HG02759 (cell line): ENCODE results near the gene NOC4L.
A peak's percentile ranks its signal among the peaks of the same experiment; 100 is the strongest.
"Not testable (repeated sequence)": the region's sequence is repeated elsewhere in the genome, so short reads cannot be mapped to it uniquely, and the experiment has no call there.

Experiments
- ATAC-seq: cut with Tn5 transposase; IDR thresholded peaks from one replicate; pipeline ENCODE4 v1.9.1; 2021; ENCODE audit warnings: mild to moderate bottlenecking, moderate library complexity; ENCODE audit not compliant: unreplicated experiment

The NOC4L gene

DNA sequence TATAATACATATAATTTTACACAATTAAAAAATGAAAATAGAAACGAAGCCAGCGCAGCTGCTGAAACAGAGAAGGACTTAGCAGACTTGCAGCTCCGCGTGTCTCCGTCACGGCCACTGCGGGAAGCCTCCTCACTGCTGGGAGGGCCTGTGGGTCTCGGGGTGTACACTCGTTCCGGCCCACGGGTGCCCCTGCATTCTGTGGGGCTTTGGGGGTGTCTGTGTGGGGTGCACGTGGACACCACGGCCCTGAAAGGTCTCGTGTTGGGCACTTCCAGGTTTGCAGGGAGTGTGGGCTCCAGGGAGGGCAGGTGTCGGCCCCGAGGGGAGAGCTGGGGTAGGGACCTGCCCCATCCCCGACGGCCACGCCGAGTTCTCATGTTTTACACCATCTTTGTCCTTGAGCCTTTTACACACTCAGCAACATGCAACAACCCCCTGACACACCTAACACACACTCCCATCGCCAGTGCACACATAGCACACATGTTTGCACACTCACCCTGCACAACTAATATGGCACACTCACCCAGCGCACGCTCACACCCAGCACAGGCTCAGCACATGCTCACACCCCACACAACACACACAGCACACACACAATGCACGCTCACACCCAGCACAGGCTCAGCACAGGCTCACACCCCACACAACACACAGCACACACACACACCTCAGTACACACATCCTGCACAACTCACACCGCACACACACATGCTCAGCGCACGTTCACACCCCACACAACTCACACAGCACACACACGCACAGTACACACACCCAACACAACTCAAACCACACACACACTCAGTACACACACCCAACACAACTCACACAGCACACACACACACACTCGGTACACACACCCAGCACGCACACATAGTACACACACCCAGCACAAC lies 36.6 kb downstream of the NOC4L start:
- ATAC-seq: no peak

DNA sequence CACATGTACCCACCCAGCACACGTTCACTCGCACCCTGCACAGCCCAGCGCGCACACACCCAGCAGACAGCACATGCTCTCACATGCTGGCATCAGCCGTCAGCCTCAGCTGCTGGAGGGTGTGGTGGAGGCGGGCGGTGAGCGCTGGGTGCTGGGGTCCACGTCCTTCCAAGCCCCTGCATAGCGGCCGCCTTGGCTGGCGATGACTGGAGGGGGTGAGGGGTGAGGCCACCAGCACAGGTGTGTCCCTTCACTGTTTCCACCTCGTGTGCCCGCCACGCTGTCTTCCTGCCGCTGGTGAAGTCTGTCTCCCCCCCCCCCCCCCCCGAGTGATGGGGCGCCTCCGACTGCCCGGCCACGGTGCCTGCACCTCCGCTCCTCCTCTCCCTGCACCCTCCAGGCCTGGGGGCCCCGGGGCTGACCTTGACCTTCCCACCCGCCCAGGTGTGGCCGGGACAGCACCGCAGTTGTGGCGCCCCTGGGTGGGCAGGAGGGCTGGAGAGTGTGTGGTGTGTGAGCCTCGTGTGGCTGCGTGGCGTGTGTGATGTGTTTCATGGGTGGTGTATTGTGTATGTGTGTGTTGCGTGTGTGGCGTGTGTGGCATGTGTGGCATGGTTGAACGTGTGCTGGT lies 37.4 kb downstream of the NOC4L start:
- no peak for ATAC-seq

DNA sequence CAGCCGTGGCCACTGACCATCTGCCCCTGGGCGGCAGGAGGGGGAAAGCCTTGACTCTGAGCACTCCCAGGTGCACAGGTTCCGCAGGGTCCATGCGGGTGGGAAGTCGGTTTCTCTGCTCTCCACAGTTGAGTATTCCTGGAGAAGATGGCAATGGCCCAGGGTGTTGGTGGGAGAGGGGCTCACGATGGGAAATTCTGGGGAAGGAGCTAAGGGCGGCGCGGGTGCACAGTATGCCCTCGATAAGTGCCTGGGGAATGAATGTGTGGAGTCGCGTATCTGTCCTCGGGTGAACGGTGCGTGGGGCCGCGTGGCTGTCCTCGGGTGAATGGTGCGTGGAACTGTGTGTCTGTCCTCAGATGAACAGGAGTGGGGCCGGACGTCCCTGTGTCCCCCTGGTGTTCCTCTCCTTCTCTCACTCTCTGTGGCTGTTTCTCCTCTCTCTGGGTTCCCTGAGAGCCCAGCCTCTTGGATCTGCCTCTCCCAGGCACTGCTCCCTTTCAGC lies 38.0 kb downstream of the NOC4L start:
- no peak for ATAC-seq

DNA sequence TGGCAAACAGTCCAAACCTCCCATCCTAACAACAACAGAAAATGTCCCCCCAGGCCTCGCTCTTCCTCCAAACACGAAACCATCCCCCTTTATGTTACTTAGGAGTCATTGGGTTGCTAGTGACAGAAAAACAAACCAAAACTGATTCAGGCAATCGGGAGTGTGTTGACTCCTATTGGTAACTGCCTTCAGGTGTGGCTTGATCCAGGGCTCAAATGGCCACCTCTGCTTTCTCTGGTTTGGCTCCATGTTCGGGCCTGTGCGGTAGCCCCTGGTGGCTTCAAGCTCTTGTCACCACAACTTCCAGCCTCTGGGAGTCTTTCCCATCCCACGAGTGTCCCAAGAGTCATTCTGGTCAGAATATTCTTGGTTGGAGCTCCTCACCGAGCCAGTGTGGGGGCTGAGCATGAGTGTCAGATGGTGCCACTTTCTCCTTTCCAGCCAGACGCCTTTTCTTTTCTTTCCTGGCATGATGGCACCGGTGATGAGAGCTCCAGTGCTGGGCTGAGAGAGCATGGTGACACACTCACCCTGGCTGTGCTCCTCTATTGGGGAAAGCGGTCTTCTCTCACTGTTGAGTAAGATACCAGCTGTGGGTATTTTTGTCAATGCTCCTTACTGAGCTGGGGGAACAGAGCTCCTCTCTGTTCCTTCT lies 38.6 kb downstream of the NOC4L start:
- no peak for ATAC-seq

DNA sequence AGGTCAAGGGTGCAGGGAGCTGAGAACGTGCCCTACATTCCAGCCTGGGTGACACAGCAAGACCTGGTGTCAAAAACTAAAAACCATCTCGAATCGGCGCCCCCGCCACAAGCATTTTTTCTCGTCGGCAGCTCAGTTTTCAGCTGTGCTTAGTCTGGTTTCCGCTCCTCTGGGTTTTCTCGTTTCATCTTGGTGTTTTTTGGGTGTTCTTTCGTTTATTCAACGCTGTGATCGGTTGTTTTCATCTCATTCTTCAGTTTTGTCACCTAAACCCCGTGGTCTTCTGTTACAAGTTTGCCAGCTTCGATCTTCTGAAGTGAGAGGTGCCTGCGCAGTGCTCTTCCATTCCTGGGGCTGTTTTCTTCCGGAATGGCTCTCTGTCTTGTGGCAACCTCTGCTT lies 41.4 kb downstream of the NOC4L start:
- ATAC-seq: no peak

DNA sequence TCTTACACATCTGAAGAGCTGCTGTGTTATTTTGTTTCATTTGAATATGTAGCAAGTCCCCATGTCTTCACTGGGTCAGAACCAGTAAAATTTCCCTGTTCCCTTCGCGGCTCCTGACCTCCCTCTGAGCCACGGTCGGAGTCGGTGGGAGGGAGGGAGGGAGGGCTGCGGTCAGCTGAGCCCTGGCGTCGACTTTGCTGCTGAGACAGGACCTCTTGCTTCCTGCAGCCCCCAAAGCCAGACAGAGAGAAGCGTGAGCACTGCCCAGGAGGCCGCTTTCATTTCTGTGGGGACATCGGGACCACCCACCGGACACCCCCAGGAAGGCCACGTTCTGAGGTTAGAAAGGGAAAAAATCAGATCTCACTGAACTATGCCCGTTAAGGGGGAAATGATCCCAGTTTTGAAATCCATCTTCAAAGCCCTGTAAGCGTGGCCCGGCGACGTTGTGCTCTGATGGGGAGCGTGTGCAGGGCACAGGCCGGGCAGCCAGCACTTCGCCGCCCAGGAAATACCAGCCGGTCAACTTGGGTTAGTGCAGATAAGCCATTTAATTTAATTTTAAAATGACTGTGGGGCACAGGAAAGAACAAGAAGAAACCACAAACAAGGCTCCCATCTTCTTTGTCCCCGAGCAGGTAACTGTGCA lies 42.1 kb downstream of the NOC4L start:
- no peak for ATAC-seq

DNA sequence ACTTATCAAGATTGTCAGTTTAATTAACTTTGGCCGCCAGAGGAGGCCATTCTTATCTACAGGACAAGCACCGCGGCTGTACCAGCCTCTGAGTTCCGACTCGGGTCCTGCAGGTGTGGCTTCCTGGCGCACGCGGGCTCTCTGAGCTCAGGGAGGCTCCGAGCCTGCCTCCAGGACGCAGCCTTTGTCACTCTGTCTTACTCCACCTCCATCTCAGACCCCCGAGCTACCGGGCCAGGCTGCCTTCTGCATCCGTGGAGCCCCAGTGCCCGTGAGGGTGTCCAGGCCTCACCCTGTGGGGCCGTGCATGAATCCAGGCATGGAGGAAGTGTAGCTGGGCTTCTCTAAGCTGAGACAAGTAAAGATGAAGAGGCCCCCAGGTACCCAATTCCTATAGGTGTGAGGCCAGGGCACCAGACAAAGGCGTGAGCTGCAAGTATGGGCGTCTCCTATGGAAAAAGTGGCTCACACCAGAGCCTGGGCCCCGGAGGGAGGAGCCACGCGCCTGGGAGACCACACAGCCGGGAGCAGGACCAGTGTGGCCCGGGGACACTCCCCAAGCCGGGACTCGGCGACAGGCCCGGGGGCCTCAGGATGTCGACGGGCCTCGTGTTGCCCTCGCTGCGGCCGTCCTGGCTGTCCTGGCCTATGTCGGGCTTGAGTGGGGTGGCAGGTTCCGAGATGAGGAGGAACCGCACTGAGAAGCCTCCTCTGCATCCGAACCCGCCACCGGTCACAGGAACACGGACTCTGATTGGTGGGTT lies 42.8 kb downstream of the NOC4L start:
- ATAC-seq: no peak

DNA sequence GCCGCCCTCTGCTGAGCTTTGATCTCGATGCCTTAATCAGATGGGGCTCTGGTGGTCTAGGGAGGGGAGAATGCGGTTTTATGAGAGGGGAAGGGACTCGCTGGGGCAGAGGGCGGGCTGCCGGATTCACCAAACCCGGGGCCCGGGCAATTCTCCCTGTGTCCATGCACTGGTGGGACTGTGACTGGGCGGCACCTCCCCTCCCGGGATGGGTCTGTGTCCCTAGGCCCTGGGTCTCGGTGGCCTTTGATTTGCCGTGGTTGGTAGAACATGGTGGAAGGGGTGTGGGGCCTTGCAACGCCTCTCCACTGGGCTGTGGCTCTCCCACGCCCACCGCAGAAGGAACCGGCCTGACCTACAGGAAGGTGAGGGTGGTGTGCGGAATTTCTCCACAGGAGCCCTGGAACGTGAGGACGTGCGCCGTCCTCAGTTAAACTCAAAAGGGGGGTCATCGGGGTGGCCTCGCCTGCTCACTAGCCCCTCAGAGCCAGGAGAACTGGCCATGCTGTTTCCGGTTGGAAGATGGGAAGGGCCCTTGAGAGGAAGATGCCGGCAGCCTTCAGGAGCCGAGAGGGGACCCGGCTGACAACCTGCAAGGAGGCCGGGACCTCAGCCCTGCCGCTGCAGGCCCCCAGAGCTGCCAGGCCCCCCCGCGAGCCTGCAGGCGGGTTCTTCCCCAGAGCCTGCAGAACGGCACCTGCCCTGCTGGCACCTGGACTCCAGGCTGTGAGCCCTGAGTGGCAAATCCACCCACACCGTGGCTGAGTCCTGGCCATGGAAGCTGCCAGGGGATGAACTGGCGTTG lies 43.6 kb downstream of the NOC4L start:
- no peak for ATAC-seq

DNA sequence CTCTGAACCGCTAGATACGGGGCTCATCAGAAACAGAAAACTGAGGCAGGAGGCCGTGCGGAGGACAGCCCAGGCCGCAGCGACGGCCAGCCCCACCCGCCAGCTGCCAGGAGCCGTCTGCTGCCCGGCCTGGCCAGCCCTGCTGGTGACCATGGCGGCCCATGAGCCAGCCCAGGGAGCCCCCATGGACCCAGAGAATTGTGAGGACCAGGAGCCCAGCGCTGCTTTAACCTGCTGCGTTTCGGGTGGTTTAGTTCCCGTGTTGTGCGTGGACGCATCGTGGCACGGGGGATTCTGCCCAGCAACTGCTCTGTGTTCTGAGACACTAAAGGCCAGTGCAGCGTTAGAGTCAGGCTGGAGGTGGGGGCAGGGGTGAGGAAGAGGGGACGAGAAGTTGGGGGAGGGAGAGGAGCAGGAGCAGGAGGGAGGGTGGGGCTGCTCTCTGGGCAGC lies 44.2 kb downstream of the NOC4L start:
- ATAC-seq: no peak

DNA sequence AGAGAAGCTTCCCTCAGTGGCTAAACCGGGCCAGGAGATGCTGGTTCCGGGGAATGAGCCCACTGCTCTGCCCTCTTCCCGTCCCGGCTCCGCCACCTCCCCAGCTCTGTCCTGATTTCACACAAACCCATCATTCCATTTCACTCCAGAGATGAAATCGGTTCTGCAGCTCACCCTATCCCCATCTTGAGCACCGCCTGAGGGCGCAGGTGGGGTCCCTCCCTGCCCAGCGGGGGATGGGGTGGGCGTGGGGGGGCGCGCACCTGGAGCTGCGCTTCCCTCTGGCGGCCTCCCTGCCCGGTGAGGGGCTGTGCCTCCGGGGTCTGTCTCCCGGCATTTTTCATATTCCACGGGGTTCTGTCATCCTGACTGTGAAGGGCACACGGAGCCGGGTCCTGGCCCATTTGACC lies 44.7 kb downstream of the NOC4L start:
- no peak for ATAC-seq

DNA sequence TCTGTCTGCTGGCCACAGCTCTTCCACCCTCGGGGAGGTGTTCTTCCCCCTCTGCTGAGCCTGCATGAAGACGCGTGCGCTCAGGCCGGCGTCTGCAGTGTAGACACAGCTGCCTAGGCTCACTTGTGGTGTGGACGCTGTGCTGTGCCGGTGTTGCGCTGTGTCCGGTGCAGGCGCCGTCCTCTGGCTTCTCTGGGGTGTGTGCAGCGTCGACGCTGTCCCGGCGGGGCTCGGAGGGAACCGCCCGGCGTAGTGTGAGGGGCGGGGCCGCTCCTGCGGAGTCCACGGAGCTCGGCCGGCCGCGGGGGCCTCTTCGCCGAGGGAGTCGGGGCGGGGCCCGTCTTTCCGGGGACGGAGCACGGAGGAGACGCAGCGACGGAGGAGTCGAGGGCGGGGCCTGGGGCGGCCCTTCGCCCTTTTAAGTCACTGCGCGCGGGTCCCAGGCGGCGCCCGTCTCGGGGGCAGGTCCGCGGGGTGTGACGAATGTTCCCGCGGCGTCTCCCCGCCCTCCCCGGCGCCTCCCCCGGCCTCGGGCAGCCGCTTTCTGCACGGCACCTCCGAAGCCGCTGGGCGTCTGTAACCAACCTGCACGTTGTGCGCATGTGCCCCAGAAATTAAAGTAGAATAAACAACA lies 45.2 kb downstream of the NOC4L start:
- peak; percentile 94 for ATAC-seq

DNA sequence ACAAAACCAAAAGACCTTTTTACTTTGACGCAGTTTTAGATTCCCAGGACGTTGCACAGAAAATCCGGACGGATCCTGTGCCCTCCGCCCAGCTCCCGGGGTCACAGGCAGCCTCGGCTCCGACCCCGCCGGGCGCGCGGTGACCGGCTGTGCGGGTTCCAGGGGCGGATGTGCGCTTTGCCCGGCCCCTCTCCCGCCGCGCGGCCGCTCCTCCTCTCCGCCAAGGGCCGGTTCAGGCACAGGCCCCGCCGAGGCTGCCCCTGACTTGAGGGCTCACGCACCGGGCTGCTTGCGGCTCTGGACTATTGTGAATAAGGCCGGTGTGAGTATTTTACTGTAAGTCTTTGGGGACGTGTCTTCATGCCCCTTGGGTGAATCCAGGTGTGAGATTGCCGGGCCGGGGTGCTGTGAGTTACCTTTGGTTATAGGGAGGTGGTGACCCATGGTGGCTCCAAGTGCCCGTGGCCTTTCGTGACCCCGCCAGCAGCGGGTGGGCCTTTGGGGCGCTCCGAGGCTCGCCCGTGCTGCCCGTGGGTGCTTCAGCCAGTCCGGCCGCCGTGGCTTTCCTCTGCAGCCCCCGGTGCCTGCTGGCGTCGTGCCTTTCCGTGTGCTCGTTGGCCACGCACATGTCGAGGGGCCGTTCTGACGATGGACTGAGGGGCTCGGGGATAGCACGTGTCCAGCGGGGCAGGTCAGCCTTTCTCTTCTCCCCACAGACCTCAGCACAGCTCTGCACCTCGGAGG lies 45.9 kb downstream of the NOC4L start:
- ATAC-seq: peak; percentile 25

DNA sequence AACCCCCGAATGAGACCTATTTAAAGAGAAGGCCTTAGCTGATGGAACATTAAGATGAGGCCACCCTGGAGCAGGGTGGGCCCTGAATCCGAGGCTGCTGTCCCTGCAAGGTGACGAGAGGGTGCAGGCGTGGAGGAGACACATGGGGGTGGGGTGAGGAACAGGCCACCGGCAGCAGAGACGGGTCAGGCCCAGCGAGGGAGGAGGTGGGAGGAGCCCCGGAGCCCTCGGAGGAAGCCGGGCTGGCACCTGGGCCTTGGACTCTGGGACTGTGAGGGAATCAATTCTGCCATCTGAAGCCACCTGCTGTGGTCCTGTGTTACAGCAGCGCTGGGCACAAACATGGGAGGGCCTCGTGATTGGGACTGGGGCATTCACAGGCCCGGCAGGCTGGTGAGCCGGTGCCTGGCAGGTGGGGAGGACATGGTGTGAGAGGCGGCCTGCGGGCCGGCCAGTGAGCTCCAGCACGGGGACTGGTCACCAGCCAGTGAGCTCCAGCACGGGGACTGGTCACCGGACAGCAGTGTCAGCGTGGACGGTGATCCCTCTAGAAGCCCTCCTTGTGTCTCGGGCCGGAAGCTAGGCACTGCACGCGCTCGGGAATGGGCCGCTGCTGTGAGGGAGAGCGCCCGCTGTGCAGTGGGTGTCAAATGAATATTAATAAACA lies 46.7 kb downstream of the NOC4L start:
- no peak for ATAC-seq

DNA sequence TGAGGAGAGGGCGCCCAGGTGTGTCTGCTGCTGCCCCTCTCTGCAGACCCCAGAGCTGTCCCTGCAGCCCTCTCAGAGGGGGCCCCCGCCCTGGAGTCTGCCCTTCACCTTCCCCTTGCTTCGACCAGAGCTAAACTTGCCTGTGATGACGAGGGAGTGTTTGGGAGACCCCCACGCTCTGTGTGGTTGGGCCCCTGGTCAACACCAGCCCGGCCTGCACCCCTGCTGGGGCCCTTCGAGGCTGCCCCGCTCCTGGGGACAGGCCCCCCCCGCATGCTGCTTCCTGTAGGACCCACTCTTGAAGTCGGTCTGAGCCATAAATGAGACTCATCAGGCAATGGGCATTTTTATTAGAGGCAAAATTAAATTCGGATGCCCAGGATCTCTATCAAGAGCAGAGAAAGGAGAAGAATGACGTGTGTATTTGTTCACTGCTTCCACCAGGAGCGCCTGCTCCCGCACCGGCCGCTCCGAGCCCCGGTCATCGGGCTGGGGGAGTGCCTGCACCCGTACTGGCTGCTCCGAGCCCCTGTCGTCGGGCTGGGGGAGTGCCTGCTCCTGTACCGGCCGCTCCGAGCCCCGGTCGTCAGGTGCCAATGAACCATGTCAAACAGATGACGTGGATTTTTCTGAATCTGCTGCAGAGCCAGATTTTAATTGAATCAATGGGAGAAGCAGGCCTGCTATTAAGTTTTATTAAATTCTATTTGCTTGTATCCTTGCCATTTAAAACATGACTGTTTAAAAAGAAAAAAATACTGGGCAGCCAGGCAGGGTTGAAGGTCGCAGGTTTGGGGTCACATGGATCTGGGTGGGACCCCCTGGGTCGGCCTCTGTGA lies 47.7 kb downstream of the NOC4L start:
- ATAC-seq: no peak

DNA sequence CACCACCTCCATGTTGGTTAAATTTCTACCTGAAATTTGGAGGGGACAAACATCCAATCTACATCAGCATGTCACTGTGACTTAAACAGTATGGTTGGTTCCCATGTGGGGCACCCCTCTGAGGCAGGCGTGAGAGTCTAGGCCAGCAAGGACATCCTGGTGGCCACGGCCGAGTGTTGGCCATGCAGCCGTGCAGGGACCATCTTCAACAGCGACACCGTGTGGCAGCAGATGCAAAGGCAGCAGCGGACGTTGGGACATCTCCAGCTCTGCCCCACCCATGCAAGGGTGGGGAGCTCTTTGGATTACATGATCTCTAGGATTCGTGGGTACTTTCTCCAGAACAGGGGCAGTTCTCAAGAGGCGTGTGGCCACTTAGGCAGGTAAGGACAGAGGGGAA lies 49.8 kb downstream of the NOC4L start:
- ATAC-seq: no peak

DNA sequence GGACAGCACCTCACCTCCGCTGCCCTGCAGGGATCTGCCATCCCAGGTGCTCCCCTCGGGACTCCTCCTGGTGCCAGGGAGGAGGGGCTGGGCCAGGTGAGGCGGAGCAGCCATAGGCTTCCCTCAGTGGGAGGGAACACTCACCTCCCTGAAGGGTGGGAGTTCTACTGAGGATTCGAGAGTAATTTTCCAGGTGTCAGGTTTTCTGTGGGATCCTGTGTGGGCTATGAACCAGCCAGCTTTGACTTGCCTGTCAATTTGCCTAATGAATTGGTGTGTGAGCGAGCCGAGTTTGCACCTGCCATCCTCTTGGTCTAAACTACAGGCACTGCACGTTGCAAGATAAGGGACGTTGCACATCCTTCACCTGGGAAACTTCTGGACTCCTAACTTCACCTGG lies 50.3 kb downstream of the NOC4L start:
- ATAC-seq: no peak

DNA sequence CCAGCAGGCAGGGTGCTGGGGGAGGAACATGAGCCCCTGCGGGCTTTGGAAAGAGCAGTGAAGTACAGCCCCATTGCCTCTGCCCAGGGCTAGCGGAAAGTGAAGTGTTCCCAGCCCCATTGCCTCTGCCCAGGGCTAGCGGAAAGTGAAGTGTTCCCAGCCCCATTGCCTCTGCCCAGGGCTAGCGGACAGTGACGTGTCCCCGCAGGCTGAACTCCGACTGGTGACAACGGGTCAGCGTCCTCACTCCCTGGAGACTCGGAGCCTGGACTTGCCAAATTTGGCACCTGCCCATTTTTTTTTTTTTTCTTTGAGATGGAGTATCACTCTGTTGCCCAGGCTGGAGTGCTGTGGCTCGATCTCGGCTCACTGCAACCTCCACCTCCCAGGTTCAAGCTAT lies 51.0 kb downstream of the NOC4L start:
- not testable (repeated sequence) for ATAC-seq
